Measurements from ENCODE around the gene PPARA. TPM values are rescaled to one million over a fixed set of nuclear protein-coding genes. Genes with fewer than 3 reads are reported as not detected.

The PPARA gene
- 5.1 and 5.5 TPM in 2 replicates for polyA plus RNA-seq (2013)

DNA sequence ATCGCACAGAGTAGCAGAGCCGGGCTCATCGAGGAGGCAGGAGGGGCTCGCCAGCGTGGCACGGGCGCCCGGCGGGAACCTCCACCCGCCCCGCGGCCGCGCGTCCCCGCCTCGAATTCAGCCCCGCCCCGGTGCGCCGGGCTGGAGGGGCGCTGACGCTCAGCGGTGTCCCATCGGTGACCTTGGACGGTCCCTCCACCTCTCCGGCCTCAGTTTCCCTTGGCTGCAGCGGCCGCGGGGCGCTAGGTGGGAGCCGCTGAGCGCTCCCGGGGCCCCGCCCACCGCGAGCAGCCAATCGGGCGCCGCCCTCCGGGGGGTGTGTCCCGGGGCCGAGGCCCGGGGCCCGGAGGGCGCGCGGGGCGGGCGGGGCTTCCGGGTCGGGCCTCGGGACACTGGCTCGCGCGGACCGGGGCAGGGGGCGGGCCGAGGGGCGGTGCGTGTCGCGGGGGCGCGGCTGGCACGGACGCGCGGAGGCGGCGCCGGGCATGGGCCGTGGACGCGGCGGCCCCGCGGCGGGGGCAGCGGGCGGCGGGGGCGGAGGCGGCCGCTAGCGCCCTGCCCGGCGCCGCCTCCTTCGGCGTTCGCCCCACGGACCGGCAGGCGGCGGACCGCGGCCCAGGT, at the start of gene PPARA:
TSS of gene PPARA (plus strand) at position 493 of the 621 bp plus-strand sequence. CDS start 47,858 bp downstream, outside the sequence.
- Histone ChIP-seq H2BK120ac (ENCODE audit: insufficient read depth, low read length, poor library complexity) (peak within 1 kb of the TSS; percentile 52), H2BK5ac (ENCODE audit: low read depth, low read length, poor library complexity) (no peak within 1 kb of the TSS), H3K14ac (ENCODE audit: low read length) (peak within 1 kb of the TSS; percentile 81), H3K79me2 (ENCODE audit: control insufficient read depth, insufficient read depth, low read length, poor library complexity) (peaks cover 5% of the 10 kb centered on the region), H4K91ac (ENCODE audit: low read depth, low read length) (peak within 1 kb of the TSS; percentile 32), H3K18ac (ENCODE audit: low read length) (peak within 1 kb of the TSS; percentile 15), H3K9ac (ENCODE audit: low read length) (peak within 1 kb of the TSS; percentile 79), H3K4me1 (ENCODE audit: control insufficient read depth in 1 of 2, insufficient read depth in 2 of 2, low read length in 2 of 2) (peaks cover 7 to 8% of the 10 kb centered on the region in 2 experiments), H2AK5ac (ENCODE audit: low read length) (no peak within 1 kb of the TSS), H3K36me3 (ENCODE audit: control insufficient read depth in 1 of 2, insufficient read depth in 2 of 2, low read length in 2 of 2) (no peaks in the 10 kb centered on the region), H3K27ac (ENCODE audit: low read depth, low read length) (no peak within 1 kb of the TSS), H3K4me3 (ENCODE audit: low read depth, low read length) (peak within 1 kb of the TSS; percentile 83), H4K8ac (ENCODE audit: low read depth, low read length) (peak within 1 kb of the TSS; percentile 74), H3K4me2 (ENCODE audit: low read length) (peak within 1 kb of the TSS; percentile 99), H3K9me3 (ENCODE audit: insufficient read depth, low read depth, low read length) (peaks cover 6% of the 10 kb centered on the region), H4K12ac (ENCODE audit: low read depth, low read length) (peak within 1 kb of the TSS; percentile 50), H3K4ac (ENCODE audit: low read depth, low read length) (no peak within 1 kb of the TSS), H3K27me3 (ENCODE audit: insufficient read depth, low read length) (peaks cover 28% of the 10 kb centered on the region), H2BK12ac (ENCODE audit: low read length) (no peak within 1 kb of the TSS), H3K79me1 (ENCODE audit: low read length) (peaks cover 6% of the 10 kb centered on the region), H2AFZ (ENCODE audit: insufficient read depth, low read length, poor library complexity) (peak within 1 kb of the TSS; percentile 77), H3K23ac (ENCODE audit: low read length) (no peak within 1 kb of the TSS)
- peak; percentile 35 to 83 for DNase-seq
- no CpG with 5 or more reads among the region's 98 CpGs for WGBS (ENCODE audit: extremely low coverage, insufficient coverage, insufficient read length)

DNA sequence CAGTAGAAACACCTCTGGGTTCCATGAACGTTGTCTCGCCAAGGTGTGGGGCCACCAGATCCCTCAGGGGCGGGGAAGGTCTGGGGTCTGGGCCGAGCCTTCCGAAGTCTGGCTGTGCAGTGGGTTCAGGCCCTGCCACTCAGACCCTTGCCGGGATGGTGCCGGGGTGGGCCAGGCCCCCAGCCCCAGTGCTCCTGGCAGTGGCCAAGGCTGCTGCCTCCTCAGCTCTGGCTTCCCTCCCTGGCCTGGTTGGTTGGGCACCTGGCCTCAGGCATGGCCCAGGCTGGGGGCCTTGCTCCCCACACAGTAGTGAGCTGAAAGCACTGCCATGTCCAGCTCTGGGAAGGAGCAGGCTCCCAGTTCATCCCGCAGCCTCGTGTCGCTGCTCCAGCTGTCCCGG, 48.2 kb upstream of the PPARA start:
- H2AFZ ChIP-seq (ENCODE audit: insufficient read depth, low read length, poor library complexity): no peak overlapping the region
- H3K79me2 ChIP-seq (ENCODE audit: control insufficient read depth, insufficient read depth, low read length, poor library complexity): no peaks in the 10 kb centered on the region
- no peak overlapping the region for H3K27ac ChIP-seq (ENCODE audit: low read depth, low read length)
- no peaks in the 10 kb centered on the region for H3K9me3 ChIP-seq (ENCODE audit: insufficient read depth, low read depth, low read length)
- H3K18ac ChIP-seq (ENCODE audit: low read length): no peak overlapping the region
- no peaks in the 10 kb centered on the region for H3K36me3 ChIP-seq (ENCODE audit: control insufficient read depth in 1 of 2, insufficient read depth in 2 of 2, low read length in 2 of 2)
- no CpG with 5 or more reads among the region's 11 CpGs for WGBS (ENCODE audit: extremely low coverage, insufficient coverage, insufficient read length)
- H2BK12ac ChIP-seq (ENCODE audit: low read length): no peak overlapping the region
- peaks cover 0 to 3% of the 10 kb centered on the region in 2 experiments for H3K4me1 ChIP-seq (ENCODE audit: control insufficient read depth in 1 of 2, insufficient read depth in 2 of 2, low read length in 2 of 2)
- H3K27me3 ChIP-seq (ENCODE audit: insufficient read depth, low read length): no peaks in the 10 kb centered on the region
- H2BK120ac ChIP-seq (ENCODE audit: insufficient read depth, low read length, poor library complexity): no peak overlapping the region
- no peak overlapping the region for H3K9ac ChIP-seq (ENCODE audit: low read length)
- no peak overlapping the region for H4K8ac ChIP-seq (ENCODE audit: low read depth, low read length)
- H3K4me3 ChIP-seq (ENCODE audit: low read depth, low read length): no peak overlapping the region
- H2AK5ac ChIP-seq (ENCODE audit: low read length): no peak overlapping the region
- H3K14ac ChIP-seq (ENCODE audit: low read length): no peak overlapping the region
- H3K4ac ChIP-seq (ENCODE audit: low read depth, low read length): no peak overlapping the region
- H3K79me1 ChIP-seq (ENCODE audit: low read length): no peaks in the 10 kb centered on the region
- no peak overlapping the region for H3K4me2 ChIP-seq (ENCODE audit: low read length)
- H3K23ac ChIP-seq (ENCODE audit: low read length): no peak overlapping the region
- H4K12ac ChIP-seq (ENCODE audit: low read depth, low read length): no peak overlapping the region
- no peak overlapping the region for H2BK5ac ChIP-seq (ENCODE audit: low read depth, low read length, poor library complexity)
- no peak for DNase-seq
- no peak overlapping the region for H4K91ac ChIP-seq (ENCODE audit: low read depth, low read length)

DNA sequence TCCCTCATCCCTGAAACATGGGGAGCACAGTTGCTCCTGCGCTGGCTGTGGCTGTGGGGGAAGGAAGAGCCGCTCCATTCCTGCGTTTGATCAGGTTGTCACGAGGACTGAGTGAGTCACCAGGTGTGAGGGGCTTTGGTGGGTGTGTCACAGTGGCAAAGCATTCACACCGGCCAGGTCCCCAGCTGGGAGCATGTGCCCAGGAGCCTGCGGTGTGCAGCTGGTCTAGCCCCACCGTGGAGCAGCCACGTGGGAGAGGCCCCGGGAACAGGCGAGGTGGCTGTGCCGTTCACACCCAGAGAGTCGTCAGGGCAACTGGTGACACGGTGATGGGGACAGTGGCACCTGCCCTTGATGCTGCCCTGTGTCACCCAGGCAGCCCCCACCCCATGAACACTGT, 47.6 kb upstream of the PPARA start:
- no peak overlapping the region for H3K4me2 ChIP-seq (ENCODE audit: low read length)
- no peak overlapping the region for H2BK12ac ChIP-seq (ENCODE audit: low read length)
- no peaks in the 10 kb centered on the region for H3K79me2 ChIP-seq (ENCODE audit: control insufficient read depth, insufficient read depth, low read length, poor library complexity)
- no peak overlapping the region for H2AFZ ChIP-seq (ENCODE audit: insufficient read depth, low read length, poor library complexity)
- H3K4me3 ChIP-seq (ENCODE audit: low read depth, low read length): no peak overlapping the region
- no peak overlapping the region for H2BK120ac ChIP-seq (ENCODE audit: insufficient read depth, low read length, poor library complexity)
- H3K18ac ChIP-seq (ENCODE audit: low read length): no peak overlapping the region
- no peak overlapping the region for H4K91ac ChIP-seq (ENCODE audit: low read depth, low read length)
- peaks cover 0 to 3% of the 10 kb centered on the region in 2 experiments for H3K4me1 ChIP-seq (ENCODE audit: control insufficient read depth in 1 of 2, insufficient read depth in 2 of 2, low read length in 2 of 2)
- no peak overlapping the region for H2BK5ac ChIP-seq (ENCODE audit: low read depth, low read length, poor library complexity)
- H3K36me3 ChIP-seq (ENCODE audit: control insufficient read depth in 1 of 2, insufficient read depth in 2 of 2, low read length in 2 of 2): no peaks in the 10 kb centered on the region
- H3K9ac ChIP-seq (ENCODE audit: low read length): no peak overlapping the region
- no CpG with 5 or more reads among the region's 13 CpGs for WGBS (ENCODE audit: extremely low coverage, insufficient coverage, insufficient read length)
- no peak overlapping the region for H3K23ac ChIP-seq (ENCODE audit: low read length)
- H3K79me1 ChIP-seq (ENCODE audit: low read length): no peaks in the 10 kb centered on the region
- H3K4ac ChIP-seq (ENCODE audit: low read depth, low read length): no peak overlapping the region
- no peak overlapping the region for H4K8ac ChIP-seq (ENCODE audit: low read depth, low read length)
- no peaks in the 10 kb centered on the region for H3K9me3 ChIP-seq (ENCODE audit: insufficient read depth, low read depth, low read length)
- H3K27ac ChIP-seq (ENCODE audit: low read depth, low read length): no peak overlapping the region
- H3K14ac ChIP-seq (ENCODE audit: low read length): no peak overlapping the region
- H3K27me3 ChIP-seq (ENCODE audit: insufficient read depth, low read length): no peaks in the 10 kb centered on the region
- DNase-seq: no peak
- no peak overlapping the region for H4K12ac ChIP-seq (ENCODE audit: low read depth, low read length)
- no peak overlapping the region for H2AK5ac ChIP-seq (ENCODE audit: low read length)

DNA sequence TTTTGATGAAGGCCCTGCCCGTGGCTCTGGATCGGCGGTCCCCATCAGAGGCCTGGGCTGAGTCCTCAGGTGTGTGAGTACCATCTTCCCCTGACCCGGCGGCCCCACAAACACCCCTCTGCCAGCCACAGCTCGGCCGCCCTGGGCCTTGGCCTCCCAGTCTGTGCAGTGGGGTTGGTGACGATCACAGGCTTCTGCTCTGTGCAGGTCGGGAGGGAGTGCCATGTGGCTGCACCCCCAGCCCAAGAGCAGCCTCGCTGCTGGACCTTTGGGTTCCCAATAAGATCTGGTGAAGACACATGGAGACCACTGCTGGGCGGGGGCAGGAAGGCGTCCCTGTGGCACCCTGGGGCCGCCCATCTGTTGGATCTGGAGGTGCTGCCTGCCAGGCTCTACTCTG, 47.1 kb upstream of the PPARA start:
- Histone ChIP-seq H2BK120ac (ENCODE audit: insufficient read depth, low read length, poor library complexity) (no peak overlapping the region), H2BK5ac (ENCODE audit: low read depth, low read length, poor library complexity) (no peak overlapping the region), H4K91ac (ENCODE audit: low read depth, low read length) (no peak overlapping the region), H2AK5ac (ENCODE audit: low read length) (no peak overlapping the region), H3K79me1 (ENCODE audit: low read length) (no peaks in the 10 kb centered on the region), H3K4me3 (ENCODE audit: low read depth, low read length) (no peak overlapping the region), H3K9me3 (ENCODE audit: insufficient read depth, low read depth, low read length) (no peaks in the 10 kb centered on the region), H3K18ac (ENCODE audit: low read length) (no peak overlapping the region), H3K9ac (ENCODE audit: low read length) (no peak overlapping the region), H2AFZ (ENCODE audit: insufficient read depth, low read length, poor library complexity) (no peak overlapping the region), H3K4ac (ENCODE audit: low read depth, low read length) (no peak overlapping the region), H3K4me2 (ENCODE audit: low read length) (no peak overlapping the region), H3K27ac (ENCODE audit: low read depth, low read length) (no peak overlapping the region), H3K23ac (ENCODE audit: low read length) (no peak overlapping the region), H3K14ac (ENCODE audit: low read length) (no peak overlapping the region), H3K27me3 (ENCODE audit: insufficient read depth, low read length) (no peaks in the 10 kb centered on the region), H2BK12ac (ENCODE audit: low read length) (no peak overlapping the region), H4K8ac (ENCODE audit: low read depth, low read length) (no peak overlapping the region), H3K36me3 (ENCODE audit: control insufficient read depth in 1 of 2, insufficient read depth in 2 of 2, low read length in 2 of 2) (no peaks in the 10 kb centered on the region), H3K79me2 (ENCODE audit: control insufficient read depth, insufficient read depth, low read length, poor library complexity) (no peaks in the 10 kb centered on the region), H3K4me1 (ENCODE audit: control insufficient read depth in 1 of 2, insufficient read depth in 2 of 2, low read length in 2 of 2) (peaks cover 0 to 3% of the 10 kb centered on the region in 2 experiments), H4K12ac (ENCODE audit: low read depth, low read length) (no peak overlapping the region)
- no peak for DNase-seq
- no CpG with 5 or more reads among the region's 13 CpGs for WGBS (ENCODE audit: extremely low coverage, insufficient coverage, insufficient read length)

Data from trophoblast cell (in vitro differentiated cells and primary cell).